Erythroblast (primary cell): ENCODE measurements around the gene PDGFD.

Source experiments
- GATA1 ChIP-seq: IDR thresholded peaks from 2 replicates; pipeline ENCODE4 v1.6.1; 2011; ENCODE audit warnings: low read depth, mild to moderate bottlenecking, control low read depth, low read length, moderate library complexity
- POLR2A ChIP-seq: IDR thresholded peaks from 2 replicates; pipeline ENCODE4 v1.6.1; 2011; ENCODE audit warnings: mild to moderate bottlenecking, low read length

- TF ChIP-seq POLR2A (no peak), GATA1 (no peak)
These were observed 176.0 kb downstream of the PDGFD start for GRCh38 chr11:103987629-103988594.
